GM21619 (cell line): ENCODE results near the gene SNUPN.

Source experiments
- ATAC-seq: cut with Tn5 transposase; IDR thresholded peaks from one replicate; pipeline ENCODE4 v1.9.1; 2021; ENCODE audit not compliant: unreplicated experiment

Gene SNUPN

DNA sequence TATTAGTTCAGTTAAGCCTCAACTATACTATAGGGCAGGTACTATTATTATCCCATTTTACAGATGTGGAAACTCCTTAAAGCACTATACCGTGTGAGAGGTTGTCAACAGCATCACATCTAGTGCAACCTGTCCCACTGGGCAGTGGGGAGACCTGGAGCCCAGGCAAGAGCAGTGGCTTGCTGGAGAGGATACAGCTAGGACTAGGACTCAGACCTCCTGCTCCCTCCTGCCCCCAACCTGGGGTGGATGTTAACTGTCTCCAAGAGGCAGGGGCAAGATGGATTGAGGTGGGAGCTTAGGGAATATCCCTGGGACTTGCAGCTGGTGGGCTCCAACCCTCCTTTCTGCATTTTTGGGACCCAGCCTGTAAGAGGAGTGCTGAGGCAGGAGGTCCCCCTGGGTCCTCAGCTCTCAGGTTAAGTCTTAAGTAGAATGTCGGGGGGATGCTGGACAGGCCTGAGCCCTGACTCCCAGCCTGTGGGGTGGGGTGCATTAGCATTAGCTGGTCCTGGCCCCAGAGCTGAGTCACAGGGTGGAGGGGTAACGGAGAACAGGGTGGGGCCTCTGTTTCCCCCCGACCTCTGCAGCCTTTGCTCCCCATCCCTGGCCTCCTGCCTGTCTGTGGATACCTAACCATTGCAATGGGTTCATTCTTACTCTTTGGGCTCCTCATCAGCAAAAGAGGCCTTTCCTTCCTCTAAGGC, 28.8 kb upstream of the SNUPN start:
- ATAC-seq, result no peak

DNA sequence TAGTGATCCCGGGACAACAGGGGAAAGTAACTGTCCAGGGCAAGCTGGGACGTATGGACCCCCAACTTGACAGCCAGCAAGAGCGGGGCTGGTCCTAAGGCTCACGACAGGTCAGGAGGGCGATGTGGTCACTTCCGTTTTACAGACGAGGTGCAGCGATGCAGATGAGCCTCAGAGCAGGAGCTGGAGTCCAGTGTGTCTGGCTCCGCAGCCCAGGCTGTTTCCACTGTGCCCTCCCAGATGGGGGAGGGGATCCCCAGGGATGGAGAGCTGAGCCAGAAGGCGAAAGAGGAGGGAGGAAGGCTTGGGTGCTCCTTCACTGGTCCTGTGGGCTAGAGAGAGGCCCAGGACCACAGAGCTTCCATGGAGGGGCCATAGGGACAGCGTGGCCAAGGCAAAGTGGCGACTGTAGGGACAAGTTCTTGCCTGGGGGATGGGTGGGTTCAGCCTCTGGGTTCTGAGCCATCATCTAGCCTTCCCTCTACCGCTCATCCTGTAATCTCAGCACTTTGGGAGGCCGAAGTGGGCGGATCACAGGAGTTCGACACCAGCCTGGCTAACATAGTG, 27.9 kb upstream of the SNUPN start:
- ATAC-seq, result no peak

DNA sequence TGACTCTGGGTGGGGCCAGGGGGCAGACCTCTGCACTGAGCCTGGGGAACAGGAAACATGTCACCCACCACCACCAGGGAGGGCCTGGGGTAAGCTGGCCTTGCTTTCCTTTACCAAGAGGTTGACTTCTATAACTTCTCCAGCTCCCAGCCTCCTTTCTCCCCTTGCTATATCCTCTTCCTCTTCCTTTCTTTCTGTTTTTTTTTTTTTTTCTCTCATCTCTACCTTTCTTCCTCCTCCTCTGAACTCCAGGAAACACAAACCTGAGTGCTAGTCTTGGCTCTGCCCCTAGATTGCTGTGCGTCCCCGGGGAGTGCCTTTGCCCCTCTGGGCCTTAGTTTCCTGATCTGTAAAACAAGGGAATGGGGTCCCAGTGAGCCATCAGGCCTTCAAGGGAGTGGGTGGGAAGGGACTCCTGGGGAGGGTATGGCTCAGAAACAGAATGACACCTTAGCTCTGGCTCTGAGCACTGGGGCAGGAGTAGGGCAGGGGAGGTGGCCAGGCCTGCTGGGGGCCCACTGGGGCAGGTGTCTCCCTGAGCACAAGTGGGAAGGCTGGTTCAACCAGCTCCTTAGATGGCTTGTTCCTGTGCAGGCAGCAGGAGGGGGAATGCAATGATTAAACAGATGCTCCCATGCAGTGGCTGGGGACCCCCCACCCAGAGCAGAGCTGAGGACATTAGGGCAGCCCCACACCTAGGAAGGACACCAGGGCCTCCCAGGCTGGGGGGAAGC, 26.5 kb upstream of the SNUPN start:
- ATAC-seq, result no peak

DNA sequence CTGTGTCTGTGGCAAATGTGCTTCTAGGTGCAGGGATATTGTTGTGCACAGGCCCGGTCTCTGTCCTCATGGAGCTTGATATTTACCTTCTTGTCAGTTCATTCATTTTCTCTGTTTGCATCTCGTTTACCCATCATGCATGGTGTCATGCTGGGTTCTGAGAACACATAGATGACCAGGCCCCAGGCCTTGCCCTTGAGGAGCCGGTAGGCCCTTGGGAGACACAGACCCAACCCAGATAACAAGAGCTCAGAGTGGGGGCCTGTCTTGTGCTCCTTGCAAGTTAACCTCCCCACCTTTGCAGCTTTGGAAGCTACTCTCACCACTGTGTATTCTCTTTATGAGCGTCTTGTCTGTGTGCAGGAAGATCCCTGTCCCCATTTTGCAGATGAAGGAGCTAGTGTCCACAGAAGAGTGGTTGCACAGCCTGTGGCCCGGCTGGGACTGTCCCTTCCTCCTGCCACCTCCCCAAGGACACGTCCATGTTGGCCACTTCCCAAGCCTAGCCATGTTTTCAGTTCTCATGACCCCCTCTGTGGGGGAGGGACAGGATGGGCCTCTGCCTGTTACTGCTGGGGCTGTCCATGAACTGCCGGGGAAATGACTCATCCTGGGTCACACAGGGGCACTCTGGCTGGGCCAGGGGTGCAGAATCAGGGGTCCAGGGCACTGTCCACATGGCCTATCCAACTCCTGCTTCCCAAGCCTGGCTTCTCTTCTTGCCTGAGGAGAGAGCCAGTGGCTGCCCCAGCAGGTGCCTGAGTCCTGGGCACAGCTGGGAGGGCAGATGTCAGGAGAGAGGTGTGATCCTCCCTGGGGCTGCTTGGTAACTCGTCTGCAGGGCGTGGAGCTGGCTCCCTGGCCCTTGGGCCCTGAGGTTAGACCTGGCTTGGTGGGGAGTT, 25.6 kb upstream of the SNUPN start:
- no peak for ATAC-seq

DNA sequence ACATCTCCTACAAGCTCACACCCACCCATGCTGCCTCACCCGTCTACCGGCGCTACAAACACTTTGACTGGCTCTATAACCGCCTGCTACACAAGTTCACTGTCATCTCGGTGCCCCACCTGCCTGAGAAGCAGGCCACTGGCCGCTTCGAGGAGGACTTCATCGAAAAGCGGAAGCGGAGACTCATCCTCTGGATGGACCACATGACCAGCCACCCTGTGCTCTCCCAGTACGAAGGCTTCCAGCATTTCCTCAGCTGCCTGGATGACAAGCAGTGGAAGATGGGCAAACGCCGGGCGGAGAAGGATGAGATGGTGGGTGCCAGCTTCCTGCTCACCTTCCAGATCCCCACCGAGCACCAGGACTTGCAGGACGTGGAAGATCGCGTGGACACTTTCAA, 24.3 kb upstream of the SNUPN start:
- no peak for ATAC-seq

DNA sequence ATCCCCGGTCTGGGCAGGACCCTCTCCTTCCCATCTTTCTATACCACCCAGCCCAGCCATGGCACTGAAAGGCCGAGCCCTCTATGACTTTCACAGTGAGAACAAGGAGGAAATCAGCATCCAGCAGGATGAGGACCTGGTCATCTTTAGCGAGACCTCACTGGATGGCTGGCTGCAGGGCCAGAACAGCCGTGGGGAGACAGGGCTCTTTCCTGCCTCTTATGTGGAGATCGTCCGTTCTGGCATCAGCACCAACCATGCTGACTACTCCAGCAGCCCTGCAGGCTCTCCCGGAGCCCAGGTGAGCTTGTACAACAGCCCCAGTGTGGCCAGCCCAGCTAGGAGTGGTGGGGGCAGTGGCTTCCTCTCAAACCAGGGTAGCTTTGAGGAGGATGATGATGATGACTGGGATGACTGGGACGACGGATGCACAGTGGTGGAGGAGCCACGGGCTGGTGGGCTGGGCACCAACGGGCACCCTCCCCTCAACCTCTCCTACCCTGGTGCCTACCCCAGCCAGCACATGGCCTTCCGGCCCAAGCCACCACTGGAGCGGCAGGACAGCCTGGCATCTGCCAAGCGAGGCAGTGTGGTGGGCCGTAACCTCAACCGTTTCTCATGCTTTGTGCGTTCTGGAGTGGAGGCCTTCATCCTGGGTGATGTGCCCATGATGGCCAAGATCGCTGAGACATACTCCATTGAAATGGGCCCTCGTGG, 23.7 kb upstream of the SNUPN start:
- no peak for ATAC-seq

DNA sequence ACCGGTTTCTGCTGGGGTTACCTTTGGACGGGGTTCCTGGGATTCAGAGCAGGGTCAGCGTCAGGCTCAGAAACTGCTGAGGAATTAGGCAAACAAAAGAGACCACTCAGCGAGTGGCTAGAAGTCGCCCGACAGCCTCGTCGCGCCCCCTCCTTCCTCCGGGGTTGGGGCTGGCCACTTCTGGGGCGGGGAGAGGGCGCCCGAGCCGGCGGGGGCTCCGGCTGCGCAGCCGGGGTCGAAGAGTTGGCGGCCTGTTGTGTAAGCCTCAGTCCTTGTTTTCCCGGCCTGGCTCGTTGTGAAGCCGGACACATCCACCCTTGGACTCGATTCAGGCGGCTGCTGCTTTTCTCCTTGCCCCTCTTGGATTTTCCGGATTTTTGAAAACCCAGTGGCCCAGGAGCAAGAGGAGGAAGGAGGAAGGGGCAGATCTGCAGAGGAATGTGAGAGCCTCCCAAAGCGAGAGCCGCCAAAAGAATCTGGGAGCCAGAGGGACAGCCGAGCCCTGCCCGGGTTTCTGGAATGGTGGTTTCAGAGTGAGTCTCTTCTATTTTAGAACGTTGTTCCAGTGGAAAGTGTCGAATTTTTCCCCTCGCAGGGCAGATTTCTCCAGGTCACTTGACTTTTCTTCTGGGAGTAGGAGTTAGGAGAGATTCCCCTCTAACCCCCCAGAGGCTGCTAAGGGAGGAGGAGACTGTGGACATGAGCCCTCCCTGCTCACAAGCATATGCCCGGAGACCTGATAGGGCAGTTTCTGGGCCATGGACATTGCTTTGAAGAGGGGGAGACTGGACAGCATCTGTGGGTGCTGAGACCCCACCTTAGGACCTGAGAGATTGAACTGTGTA, 22.9 kb upstream of the SNUPN start:
- no peak for ATAC-seq

DNA sequence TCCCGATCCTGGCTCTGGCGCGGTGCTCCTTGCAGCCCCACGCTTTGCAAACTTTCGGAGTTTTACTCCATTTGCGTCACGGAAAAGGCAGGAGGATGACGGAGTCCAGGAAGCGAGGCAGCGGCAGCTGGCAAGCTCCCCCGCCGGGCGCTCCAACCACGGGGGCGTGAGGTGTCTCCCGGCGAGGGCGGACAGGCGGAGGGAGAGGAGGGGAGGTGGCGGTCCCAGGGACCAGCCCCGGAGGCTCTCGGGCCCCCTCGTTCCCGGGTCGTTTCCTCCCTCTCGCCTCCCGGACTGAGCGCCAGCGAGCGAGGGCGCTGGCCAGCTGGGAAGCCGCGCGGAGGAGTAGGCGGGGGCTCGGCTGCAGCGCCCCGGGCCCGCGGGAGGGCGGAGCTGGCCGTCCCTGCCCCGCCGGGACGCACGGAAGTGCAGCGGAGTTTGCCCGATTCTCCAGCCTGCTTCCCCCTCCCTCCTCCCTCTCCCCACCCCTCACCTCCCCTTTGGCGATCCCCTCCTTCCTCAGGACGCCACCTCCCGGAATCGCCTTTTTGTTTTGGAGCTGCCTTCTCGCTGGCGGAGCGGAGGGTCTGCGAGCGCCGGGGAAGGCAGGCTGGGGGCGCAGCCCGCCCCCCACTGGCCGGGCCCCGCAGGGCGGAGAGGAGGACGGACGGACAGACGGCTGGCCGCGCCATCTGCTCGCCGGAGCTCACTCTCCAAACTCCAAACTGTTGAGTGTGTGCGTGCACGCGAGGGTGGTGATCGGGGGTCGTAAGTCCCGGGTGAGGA, 22.0 kb upstream of the SNUPN start, which contains the start of gene SNX33:
SNX33 (plus strand) TSS at position 543 of the 786 bp plus-strand sequence. CDS start 1,191 bp downstream, outside the sequence.
- ATAC-seq, result no peak

DNA sequence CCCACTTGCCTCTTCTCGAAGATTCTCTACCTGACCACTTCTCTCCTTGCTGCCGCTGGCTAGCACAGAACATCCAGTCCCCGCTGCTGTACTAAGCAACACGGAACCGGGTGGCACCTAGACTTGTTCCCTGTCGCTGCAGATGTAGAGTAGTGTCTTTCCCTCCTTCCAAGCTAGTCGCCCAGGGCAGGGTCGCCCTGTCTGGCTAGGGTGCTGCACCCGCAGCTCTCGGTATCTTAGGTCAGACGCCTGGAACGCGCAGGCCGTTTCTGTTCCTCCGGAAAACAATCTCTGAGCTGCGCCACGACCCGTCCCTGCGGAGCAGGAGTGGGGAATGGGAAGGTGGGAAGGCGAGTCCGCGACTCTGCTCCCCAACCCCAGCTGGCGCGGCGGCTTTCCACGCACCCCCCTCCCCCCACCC, 21.4 kb upstream of the SNUPN start:
- no peak for ATAC-seq

DNA sequence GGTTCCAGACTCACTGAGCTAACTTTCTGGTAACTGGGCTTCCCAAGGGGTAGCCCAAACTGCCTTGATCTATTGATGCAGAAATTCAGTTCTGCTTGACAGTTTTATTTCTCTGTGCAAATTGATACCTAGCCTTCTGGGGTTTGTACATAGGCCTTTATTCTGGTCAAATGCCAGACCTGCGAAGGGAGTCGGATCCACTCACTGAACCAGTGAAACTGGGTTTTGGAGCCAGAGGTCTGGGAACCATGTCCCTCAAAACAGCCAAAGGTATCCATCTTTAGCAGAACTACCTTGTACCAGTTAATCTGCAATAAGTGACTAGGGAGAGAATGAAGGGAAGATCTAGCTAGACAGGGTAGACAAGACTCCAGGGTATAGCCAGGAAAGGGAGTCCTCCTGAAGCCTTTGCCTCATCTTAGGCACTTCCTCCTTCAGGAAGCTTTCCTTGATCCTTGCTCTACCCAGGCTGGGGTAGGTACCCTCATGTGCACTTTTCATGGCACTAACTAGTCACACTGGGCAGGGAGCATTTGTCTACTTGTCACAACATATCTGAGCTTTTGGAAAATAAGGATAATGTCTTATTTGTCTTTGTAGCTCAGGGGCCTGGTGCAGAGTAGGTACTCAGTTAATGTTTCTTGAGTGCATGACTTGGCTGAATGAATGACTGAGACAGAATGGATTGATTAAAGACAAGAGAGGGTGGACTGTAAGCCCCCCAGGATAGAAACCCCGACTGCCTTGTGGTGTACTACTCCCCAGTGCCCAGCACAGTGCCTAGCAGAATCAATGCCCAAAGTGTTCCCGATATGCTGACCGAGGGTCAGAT, 20.8 kb upstream of the SNUPN start:
- no peak for ATAC-seq

DNA sequence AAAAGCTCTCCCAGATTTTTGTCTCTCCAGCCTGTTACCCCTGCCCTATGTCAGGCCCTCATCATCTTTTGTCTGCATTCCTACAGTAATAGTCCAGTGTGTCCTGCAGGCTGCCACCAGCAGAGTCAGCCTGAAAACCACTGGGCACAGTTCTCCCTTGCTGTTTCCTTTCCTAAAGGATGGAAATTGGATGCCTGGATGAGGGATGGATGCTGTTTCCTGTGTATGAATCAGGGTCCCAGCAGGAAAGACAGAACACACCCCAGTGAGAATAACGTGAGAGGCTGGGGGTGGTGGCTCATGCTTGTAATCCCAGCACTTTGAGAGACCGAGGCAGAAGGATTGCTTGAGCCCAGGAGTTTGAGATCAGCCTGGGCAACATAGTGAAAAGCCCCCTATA, 18.9 kb upstream of the SNUPN start:
- ATAC-seq, result no peak

DNA sequence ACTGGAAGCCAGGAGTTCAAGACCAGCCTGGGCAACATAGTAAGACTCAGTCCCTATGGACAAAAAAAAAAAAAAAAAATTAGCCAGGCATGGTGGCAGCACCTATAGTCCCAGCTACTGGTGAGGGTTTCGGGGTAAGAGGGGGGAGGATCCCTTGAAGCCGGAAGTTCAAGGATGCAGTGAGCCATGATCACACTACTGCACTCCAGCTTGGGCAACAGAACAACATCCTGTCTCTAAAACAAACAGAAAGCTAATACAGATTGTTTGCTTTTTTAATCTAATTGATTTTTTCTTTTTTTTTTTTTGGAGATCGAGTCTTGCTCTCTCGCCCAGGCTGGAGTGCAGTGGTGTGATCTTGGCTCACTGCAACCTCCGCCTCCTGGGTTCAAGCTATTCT, 16.1 kb upstream of the SNUPN start:
- no peak for ATAC-seq

DNA sequence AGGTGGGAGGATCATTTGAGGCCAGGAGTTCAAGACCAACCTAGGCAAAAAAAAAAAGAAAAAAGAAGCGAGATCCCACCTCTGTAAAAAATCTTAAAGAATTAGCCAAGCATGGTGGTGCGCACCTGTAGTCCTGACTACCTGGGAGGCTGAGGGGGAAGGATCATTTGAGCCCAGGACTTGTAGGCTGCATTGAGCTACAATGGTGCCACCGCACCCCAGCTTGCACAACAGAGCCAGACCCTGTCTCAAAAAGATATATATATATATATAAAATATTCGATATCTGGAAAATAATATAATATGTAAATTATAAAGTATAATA, 15.6 kb upstream of the SNUPN start:
- no peak for ATAC-seq

DNA sequence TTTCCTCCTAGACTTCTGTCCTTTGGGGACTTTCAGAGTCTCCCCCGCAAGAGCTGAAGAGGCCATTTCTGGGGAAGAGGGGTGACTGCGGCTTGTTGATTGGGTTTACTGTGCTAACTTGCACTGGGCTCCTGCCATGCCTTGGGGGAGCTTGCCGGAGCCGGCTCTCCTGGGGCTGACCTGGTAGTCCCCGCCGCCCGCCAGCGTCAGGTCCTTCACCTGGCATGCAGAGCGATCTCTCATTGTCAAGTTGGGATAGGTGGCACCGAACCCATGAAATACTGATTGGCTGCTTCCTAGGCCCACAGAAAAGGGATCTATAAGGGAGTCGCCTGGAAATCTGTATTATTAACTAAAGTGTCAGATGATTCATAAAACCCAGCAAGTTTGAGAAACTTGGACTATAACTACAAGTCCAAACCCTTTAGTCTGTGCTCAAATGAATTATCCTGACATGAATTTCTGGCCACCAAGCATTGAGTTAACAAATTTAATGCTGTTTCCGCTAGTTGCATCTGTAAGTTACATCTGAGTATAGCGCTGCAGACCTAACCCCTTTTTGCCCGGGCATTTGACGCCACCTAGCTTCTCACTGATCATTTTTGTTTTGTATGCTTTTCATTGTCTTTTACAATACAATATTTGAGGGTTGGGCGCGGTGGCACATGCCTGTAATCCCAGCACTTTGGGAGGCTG, 15.1 kb upstream of the SNUPN start:
- ATAC-seq, result peak; percentile 27

DNA sequence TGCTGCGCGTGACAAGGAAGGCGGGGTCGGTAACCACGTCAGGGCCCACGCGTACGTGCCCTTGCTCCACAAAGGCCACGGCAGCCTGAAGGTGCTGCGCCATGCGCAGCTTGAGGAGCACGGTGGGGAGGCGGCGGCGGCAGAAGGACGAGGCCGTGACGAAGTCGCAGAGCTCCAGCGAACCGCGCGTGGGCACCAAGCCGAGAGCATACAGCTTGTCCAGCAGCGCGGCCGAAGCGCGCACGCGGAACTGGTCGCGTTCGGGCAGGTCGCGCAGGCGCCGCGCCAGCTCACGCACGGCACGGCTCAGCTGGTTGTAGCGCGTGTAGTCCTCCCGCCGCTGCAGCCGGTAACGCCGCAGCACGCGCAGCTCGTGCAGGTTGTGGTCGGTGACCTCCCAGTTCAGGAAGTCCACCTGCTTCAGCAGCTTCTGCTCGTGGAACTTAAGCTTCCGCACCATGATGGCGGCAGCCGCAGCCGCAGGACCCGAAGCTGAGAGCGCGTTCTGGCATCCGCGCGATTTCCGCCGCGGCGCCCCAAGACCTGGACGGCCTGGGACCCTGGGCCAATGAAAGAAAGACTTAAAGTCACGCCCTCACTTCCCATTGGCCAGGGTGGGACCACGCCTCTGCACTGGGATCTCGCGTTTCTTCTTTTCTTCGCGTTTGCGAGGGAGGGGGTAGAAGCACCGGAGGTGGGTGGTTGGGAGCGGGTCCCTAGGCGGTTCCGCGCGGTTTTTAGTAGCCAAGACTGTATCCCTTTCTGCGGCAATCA, 14.4 kb upstream of the SNUPN start, which contains the start of gene IMP3:
IMP3 (minus strand) TSS at position 516 of the 774 bp plus-strand sequence; CDS start at position 460, 56 bp downstream.
- peak; percentile 85 for ATAC-seq

DNA sequence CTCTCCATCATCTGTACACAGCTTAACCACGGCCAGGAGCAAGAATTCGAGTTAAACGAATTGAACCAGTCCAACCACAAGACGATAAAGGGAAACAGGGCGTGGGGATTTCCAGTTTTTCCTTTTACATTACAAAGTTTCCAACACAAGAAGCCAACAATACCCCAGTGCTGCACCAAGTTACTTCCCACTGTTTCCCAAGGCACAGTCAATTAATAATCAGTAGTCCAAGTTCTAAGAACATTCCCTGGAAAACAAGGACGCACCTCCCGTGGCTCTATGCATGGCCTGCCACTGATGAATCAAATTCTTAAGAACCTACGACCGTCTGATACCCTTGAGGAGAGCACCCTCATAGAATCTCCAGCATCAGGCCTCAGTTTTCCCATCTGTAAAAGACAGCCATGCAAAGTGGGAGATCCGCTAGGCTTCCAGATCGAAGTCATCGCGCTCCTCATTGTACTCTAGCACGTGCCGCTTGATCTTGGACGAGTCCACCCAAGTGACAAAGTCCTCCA, 13.7 kb upstream of the SNUPN start:
- no peak for ATAC-seq
